Measurements from ENCODE around the gene HNF1B.
"Not testable (repeated sequence)": the region's sequence is repeated elsewhere in the genome, so short reads cannot be mapped to it uniquely, and the experiment has no call there.

HNF1B gene

GRCh38 chr17:37699285-37699973, 45.4 kb downstream of the HNF1B start:
- DNase-seq: no peak

GRCh38 chr17:37698911-37699255, 46.0 kb downstream of the HNF1B start:
- no peak for DNase-seq

GRCh38 chr17:37698132-37698910, 46.5 kb downstream of the HNF1B start:
- DNase-seq: no peak

GRCh38 chr17:37697381-37697780, 47.5 kb downstream of the HNF1B start:
- DNase-seq: no peak

- peak; percentile 4 for DNase-seq
Observed at GRCh38 chr17:37696366-37696765, 48.5 kb downstream of the HNF1B start.

- DNase-seq: no peak
Observed at GRCh38 chr17:37695726-37696125, 49.1 kb downstream of the HNF1B start.

GRCh38 chr17:37694734-37695133, 50.1 kb downstream of the HNF1B start:
- no peak for DNase-seq

- no peak for DNase-seq
Observed at GRCh38 chr17:37693328-37693727, 51.5 kb downstream of the HNF1B start.

GRCh38 chr17:37691807-37692206, 53.1 kb downstream of the HNF1B start:
- no peak for DNase-seq

GRCh38 chr17:37689317-37689716, 55.5 kb downstream of the HNF1B start:
- DNase-seq: no peak

GRCh38 chr17:37683454-37683984, 61.3 kb downstream of the HNF1B start:
- no peak for DNase-seq

- DNase-seq: no peak
Observed at GRCh38 chr17:37682007-37682406, 62.9 kb downstream of the HNF1B start.

- DNase-seq: not testable (repeated sequence)
Observed at GRCh38 chr17:37679995-37680394, 64.9 kb downstream of the HNF1B start.

- no peak for DNase-seq
Observed at GRCh38 chr17:37678036-37678435, 66.8 kb downstream of the HNF1B start.

GRCh38 chr17:37677021-37677420, 67.8 kb downstream of the HNF1B start:
- no peak for DNase-seq

- DNase-seq: no peak
Observed at GRCh38 chr17:37676115-37676925, 68.5 kb downstream of the HNF1B start.

- no peak for DNase-seq
Observed at GRCh38 chr17:37674511-37674910, 70.3 kb downstream of the HNF1B start.

- DNase-seq: no peak
Observed at GRCh38 chr17:37673386-37673785, 71.5 kb downstream of the HNF1B start.

- no peak for DNase-seq
Observed at GRCh38 chr17:37672548-37673078, 72.2 kb downstream of the HNF1B start.

GRCh38 chr17:37671824-37672547, 72.9 kb downstream of the HNF1B start:
- DNase-seq: no peak

GRCh38 chr17:37671028-37671823, 73.6 kb downstream of the HNF1B start:
- no peak for DNase-seq

- DNase-seq: no peak
Observed at GRCh38 chr17:37667039-37667438, 77.8 kb downstream of the HNF1B start.

All from CD4-positive, alpha-beta T cell treated with Interleukin-17A for 4 hours (primary cell).